Measurements from ENCODE around the gene MARCHF4. TPM values are rescaled to one million over a fixed set of nuclear protein-coding genes. Genes with fewer than 3 reads are reported as not detected.
A peak's percentile ranks its signal among the peaks of the same experiment; 100 is the strongest.

MARCHF4 gene
- total RNA-seq, 1 donor = 10.8 TPM

GRCh38 chr2:216379977-216380376 lies 7.7 kb upstream of the MARCHF4 start:
- no peak for TF ChIP-seq CTCF (IDR thresholded peaks at IDR 0.05; ENCODE audit: insufficient read depth, low read depth, low read length)
- no peak for DNase-seq (ENCODE audit: low read depth)
- H3K4me3 ChIP-seq (ENCODE audit: low read depth, low read length) = no peak overlapping the region

- H3K4me3 ChIP-seq (ENCODE audit: low read depth, low read length) = no peak overlapping the region
- no peak for TF ChIP-seq CTCF (IDR thresholded peaks at IDR 0.05; ENCODE audit: insufficient read depth, low read depth, low read length)
- no peak for DNase-seq (ENCODE audit: low read depth)
Observed at GRCh38 chr2:216375286-216375685, 3.0 kb upstream of the MARCHF4 start.

- H3K4me3 ChIP-seq (ENCODE audit: low read depth, low read length) = no peak overlapping the region
- DNase-seq (ENCODE audit: low read depth) = no peak
- TF ChIP-seq CTCF (IDR thresholded peaks at IDR 0.05; ENCODE audit: insufficient read depth, low read depth, low read length) = no peak
Observed at GRCh38 chr2:216373896-216374295, 1.6 kb upstream of the MARCHF4 start.

GRCh38 chr2:216372761-216373291 lies 543 bp upstream of the MARCHF4 start:
- H3K4me3 ChIP-seq (ENCODE audit: low read depth, low read length) = peak overlapping the region; percentile 66
- peak; percentile 62 for DNase-seq (ENCODE audit: low read depth)
- TF ChIP-seq CTCF (IDR thresholded peaks at IDR 0.05; ENCODE audit: insufficient read depth, low read depth, low read length) = no peak

GRCh38 chr2:216370961-216371712 lies 1.1 kb downstream of the MARCHF4 start:
- no peak for TF ChIP-seq CTCF (IDR thresholded peaks at IDR 0.05; ENCODE audit: insufficient read depth, low read depth, low read length)
- DNase-seq (ENCODE audit: low read depth) = no peak
- H3K4me3 ChIP-seq (ENCODE audit: low read depth, low read length) = peak overlapping the region; percentile 66

GRCh38 chr2:216369821-216370220 lies 2.5 kb downstream of the MARCHF4 start:
- H3K4me3 ChIP-seq (ENCODE audit: low read depth, low read length) = no peak overlapping the region
- no peak for TF ChIP-seq CTCF (IDR thresholded peaks at IDR 0.05; ENCODE audit: insufficient read depth, low read depth, low read length)

More at GRCh38 chr2:216369821-216370220, 2.5 kb downstream of the MARCHF4 start:
- no peak for DNase-seq (ENCODE audit: low read depth)
